GM12878 (cell line): ENCODE results near the gene AP2A2. TPM values are rescaled to one million over a fixed set of nuclear protein-coding genes. Genes with fewer than 3 reads are reported as not detected.

Source experiments
- ATAC-seq: fragments of 200-7000 bp; cut with Tn5 transposase; 3 replicates; pipeline ENCODE4 v1.9.1; 2020; ENCODE audit warnings: mild to moderate bottlenecking, moderate library complexity
- BruUV-seq: library from RNA; stranded (reverse); fragments of 400-500 nt; replicated peaks from 2 replicates; lab custom pipeline; 2021; lab: Mats Ljungman, UMichigan
- CTCF ChIA-PET: fragments of 300-600 bp; sonication (Branson Sonifier 250); formaldehyde crosslinking; extraction: SDS; loops from one replicate; lab custom pipeline; 2021; ENCODE audit warnings: inconsistent platforms; lab: Yijun Ruan, JAX
- POLR2A ChIA-PET: fragments of 350-600 bp; formaldehyde crosslinking; extraction: SDS; loops from one replicate; lab custom pipeline; 2021; ENCODE audit warnings: inconsistent platforms; lab: Charles Lee
- RAD21 ChIA-PET: fragments of 300-600 bp; sonication (Branson Sonifier 250); formaldehyde crosslinking; loops from one replicate; lab custom pipeline; 2023; ENCODE audit warnings: antibody characterized with exemption; ENCODE audit not compliant: unreplicated experiment; lab: Charles Lee
- SMC1A ChIA-PET: fragments of 300-600 bp; sonication (Branson Sonifier 250); formaldehyde crosslinking; loops from one replicate; lab custom pipeline; 2023; ENCODE audit not compliant: unreplicated experiment, uncharacterized antibody; lab: Charles Lee
- DNase-seq: peaks from one replicate; pipeline ENCODE4 v3.0.0-alpha.2; 2011; ENCODE audit warnings: low read depth, low spot score
- FAIRE-seq: peaks from 3 replicates; lab custom pipeline; 2011; peaks lifted over from hg19 to GRCh38; lab: Jason Lieb, UNC
- H2AFZ ChIP-seq: 2 replicates; pipeline ENCODE4 v1.6.0; 2011; ENCODE audit warnings: low read depth, low read length, control low read depth; ENCODE audit not compliant: control insufficient read depth
- H3K27ac ChIP-seq: 2 replicates; pipeline ENCODE4 v1.5.1; 2011; ENCODE audit warnings: control low read depth; ENCODE audit not compliant: control insufficient read depth, insufficient read depth
- H3K27me3 ChIP-seq, 2 experiments: replicated peaks in 1 of 2; 2 replicates each; pipeline versions ENCODE4 v1.6.0 to v1.6.1; 2011; ENCODE audit warnings: low read length in 1 of 2; ENCODE audit not compliant: control insufficient read depth in 2 of 2, insufficient read depth in 2 of 2
- H3K36me3 ChIP-seq, 2 experiments: 2 replicates each; pipeline ENCODE4 v1.5.1; 2011; ENCODE audit warnings: low read length in 1 of 2; ENCODE audit not compliant: control insufficient read depth in 2 of 2, insufficient read depth in 2 of 2
- H3K4me1 ChIP-seq: 2 replicates; pipeline ENCODE4 v1.6.1; 2011; ENCODE audit warnings: mild to moderate bottlenecking, low read length, moderate library complexity, mixed read lengths; ENCODE audit not compliant: control insufficient read depth, insufficient read depth
- H3K4me2 ChIP-seq: 2 replicates; pipeline ENCODE4 v1.6.0; 2011; ENCODE audit warnings: control low read depth; ENCODE audit not compliant: control insufficient read depth, insufficient read depth
- H3K4me3 ChIP-seq: fragments of 200-600 bp; sonication (generic); 2 replicates; pipeline ENCODE4 v1.5.1; 2016
- H3K79me2 ChIP-seq: 2 replicates; pipeline ENCODE4 v1.6.0; 2011; ENCODE audit warnings: low read length; ENCODE audit not compliant: control insufficient read depth, insufficient read depth
- H3K9ac ChIP-seq: 2 replicates; pipeline ENCODE4 v1.8.0; 2011; ENCODE audit warnings: low read length, control low read depth, mixed read lengths; ENCODE audit not compliant: control insufficient read depth, insufficient read depth
- H3K9me3 ChIP-seq: replicated peaks from 3 replicates; pipeline ENCODE4 v1.5.1; 2011; ENCODE audit warnings: mild to moderate bottlenecking, low read length; ENCODE audit not compliant: control insufficient read depth, insufficient read depth
- H4K20me1 ChIP-seq: 2 replicates; pipeline ENCODE4 v1.6.0; 2011; ENCODE audit not compliant: control insufficient read depth, insufficient read depth
- BRCA1 ChIP-seq: IDR thresholded peaks from 2 replicates; pipeline ENCODE4 v1.6.1; 2011; ENCODE audit warnings: low read depth, low read length, improper control_type of control experiment
- CREM ChIP-seq: IDR thresholded peaks from 2 replicates; pipeline ENCODE4 v1.6.1; 2014; ENCODE audit warnings: antibody characterized with exemption, low read depth
- MEF2A ChIP-seq: IDR thresholded peaks from 2 replicates; pipeline ENCODE4 v1.6.1; 2011; ENCODE audit warnings: low read depth, mild to moderate bottlenecking, low read length, moderate library complexity; ENCODE audit not compliant: insufficient read depth
- MTA3 ChIP-seq: IDR thresholded peaks from 2 replicates; pipeline ENCODE4 v1.6.1; 2012; ENCODE audit warnings: low read length, inconsistent platforms, borderline replicate concordance
- NR2C1 ChIP-seq: fragments of 450-650 bp; IDR thresholded peaks from 2 replicates; pipeline ENCODE4 v1.6.1; 2017; ENCODE audit warnings: antibody characterized with exemption, mild to moderate bottlenecking, moderate library complexity
- TCF12 ChIP-seq: IDR thresholded peaks from 2 replicates; pipeline ENCODE4 v1.6.1; 2011; ENCODE audit warnings: low read depth, mild to moderate bottlenecking, low read length
- ZSCAN29 ChIP-seq: fragments of 450-650 bp; IDR thresholded peaks from 2 replicates; pipeline ENCODE4 v1.6.1; 2017; ENCODE audit warnings: mild to moderate bottlenecking, moderate library complexity
- WGBS: methylation state at CpG from one replicate; pipeline ENCODE4 v1.1.6; 2016; ENCODE audit warnings: low lambda C conversion rate; ENCODE audit not compliant: insufficient replicate concordance, insufficient coverage; ENCODE audit errors: missing lambda C conversion rate; 5-methylcytosine and 5-hydroxymethylcytosine counted together
- in situ Hi-C: fragments of 300-500 bp; cut with MboI; formaldehyde crosslinking; loops from 9 replicates; pipeline ENCODE4 v1.14.3; 2018; ENCODE audit warnings: mixed read lengths
- intact Hi-C: fragments of 100-400 bp; cut with micrococcal nuclease; formaldehyde crosslinking; loops from one replicate; pipeline ENCODE4 v1.14.2; 2022; ENCODE audit not compliant: unreplicated experiment
- polyA plus RNA-seq, 11 experiments: library from polyadenylated mRNA; depleted of rRNA in 4 of 11; unstranded in 6 of 11; stranded (reverse) in 5 of 11; fragments of >200 nt; fragmentation: Nextera tagmentation in 4 of 11; fragmentation: Illumina TruSeq in 1 of 11; extraction: Ambion mirVana in 4 of 11; extraction: Trizol in 1 of 11; gene quantifications; 1 replicate in 1 of 11; 2 replicates in 10 of 11; pipeline versions ENCODE4 v1.2.1 to v1.2.3, GENCODE V29; 2011 to 2016; ENCODE audit warnings: inconsistent platforms in 2 of 11, missing spikeins in 2 of 11, low read depth in 1 of 11
- total RNA-seq, 4 experiments: library from RNA; depleted of rRNA in 3 of 4; stranded (reverse); fragments of >200 nt in 3 of 4; fragmentation: Illumina TruSeq in 1 of 4; extraction: Trizol in 1 of 4; gene quantifications; 2 replicates each; pipeline versions ENCODE4 v1.2.1 to v1.2.3, GENCODE V29; 2013 to 2021
- TF ChIP-seq, protein P1 (sequence below): fragments of 450-650 bp; IDR thresholded peaks from 2 replicates; pipeline ENCODE4 v1.6.1; 2018; ENCODE audit warnings: mild to moderate bottlenecking, low read depth, moderate library complexity; ENCODE audit not compliant: partially characterized antibody
- TF ChIP-seq, protein P2 (sequence below): IDR thresholded peaks from 2 replicates; pipeline ENCODE4 v1.6.1; 2012; ENCODE audit warnings: low read depth, low read length, improper control_type of control experiment
- TF ChIP-seq, protein P3 (sequence below): fragments of 450-650 bp; formaldehyde crosslinking; IDR thresholded peaks from 2 replicates; pipeline ENCODE4 v1.4.0; 2020; ENCODE audit warnings: mild to moderate bottlenecking, moderate library complexity
- TF ChIP-seq, protein P4 (sequence below): fragments of 450-650 bp; formaldehyde crosslinking; IDR thresholded peaks from 2 replicates; pipeline ENCODE4 v1.4.0; 2022; ENCODE audit warnings: mild to moderate bottlenecking, moderate library complexity

The AP2A2 gene
- total and polyA plus RNA-seq, 10 of the 15 experiments (the other 5 are each of a cell fraction or from before 2014, with no cell fraction given) = 0.58 to 48.8 (median 18.2) TPM

DNA sequence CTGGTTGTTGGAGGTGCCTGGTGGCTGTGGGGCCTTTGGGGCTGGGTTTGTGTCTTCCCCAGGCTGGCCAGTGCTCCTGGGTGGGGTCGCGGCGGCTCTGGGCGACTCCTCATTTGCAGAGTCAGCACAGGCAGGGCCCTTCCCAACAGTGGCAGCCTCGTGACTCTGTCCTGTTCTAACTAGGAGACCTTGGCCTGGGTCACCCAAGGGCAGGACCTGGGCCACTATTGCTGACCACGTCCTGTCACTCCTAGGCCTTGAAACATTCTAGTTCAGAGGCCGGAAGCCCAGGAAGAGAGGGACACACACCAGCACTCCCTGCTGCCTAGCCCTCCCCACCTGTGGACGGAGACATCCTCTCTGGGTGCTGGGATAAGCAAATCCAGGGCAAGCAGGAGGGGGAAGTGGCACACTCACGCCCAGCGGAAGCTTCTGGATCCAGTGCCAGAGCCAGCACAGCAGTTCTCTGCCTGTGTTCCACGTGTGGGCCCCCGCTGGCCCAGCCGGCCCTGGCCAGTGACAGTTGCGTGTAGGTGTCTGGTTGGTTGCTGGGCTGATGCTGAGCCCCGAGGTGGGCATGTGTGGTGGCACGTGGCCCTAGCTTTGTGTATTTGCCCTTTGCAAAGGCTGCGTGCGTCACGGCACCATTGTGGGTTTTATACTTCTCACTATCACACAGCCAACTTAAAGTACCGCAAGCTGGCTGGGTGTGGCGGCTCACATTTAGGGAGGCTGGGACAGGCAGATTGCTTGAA, 10.7 kb upstream of the AP2A2 start:
- no peak for ATAC-seq
- Histone ChIP-seq H4K20me1 (no peaks in the 10 kb centered on the region), H3K79me2 (peaks cover 6% of the 10 kb centered on the region), H3K4me3 (no peak overlapping the region), H3K9me3 (no peaks in the 10 kb centered on the region), H3K27ac (no peak overlapping the region), H3K9ac (no peak overlapping the region), H3K36me3 (no peaks in the 10 kb centered on the region), H3K4me2 (no peak overlapping the region), H3K27me3 (no peaks in the 10 kb centered on the region), H3K4me1 (no peaks in the 10 kb centered on the region), H2AFZ (no peak overlapping the region)
- SMC1A ChIA-PET = no interaction called here
- RAD21 ChIA-PET = interaction anchor here (0.7 kb wide), 1 partner anchor 531 kb away, joined by 3 read pairs; no protein-coding TSS in a partner anchor
- FAIRE-seq = no peak
- POLR2A ChIA-PET = no interaction called here
- 64% methylated on average over 21 of the region's 21 CpGs for WGBS
- intact Hi-C loops = loop anchor here (5.0 kb wide), 1 partner anchor 73 kb away; the partner anchor contains the start of genes POLR2L and TSPAN4
- no TSS peak for BruUV-seq
- DNase-seq = no peak
- CTCF ChIA-PET = no interaction called here
- in situ Hi-C loops = no loop called here
- no peak for TF ChIP-seq MEF2A
- TF ChIP-seq ZSCAN29 = no peak
- TF ChIP-seq BRCA1 = no peak
- TF ChIP-seq NR2C1 = no peak
- TF ChIP-seq, protein P1, sequence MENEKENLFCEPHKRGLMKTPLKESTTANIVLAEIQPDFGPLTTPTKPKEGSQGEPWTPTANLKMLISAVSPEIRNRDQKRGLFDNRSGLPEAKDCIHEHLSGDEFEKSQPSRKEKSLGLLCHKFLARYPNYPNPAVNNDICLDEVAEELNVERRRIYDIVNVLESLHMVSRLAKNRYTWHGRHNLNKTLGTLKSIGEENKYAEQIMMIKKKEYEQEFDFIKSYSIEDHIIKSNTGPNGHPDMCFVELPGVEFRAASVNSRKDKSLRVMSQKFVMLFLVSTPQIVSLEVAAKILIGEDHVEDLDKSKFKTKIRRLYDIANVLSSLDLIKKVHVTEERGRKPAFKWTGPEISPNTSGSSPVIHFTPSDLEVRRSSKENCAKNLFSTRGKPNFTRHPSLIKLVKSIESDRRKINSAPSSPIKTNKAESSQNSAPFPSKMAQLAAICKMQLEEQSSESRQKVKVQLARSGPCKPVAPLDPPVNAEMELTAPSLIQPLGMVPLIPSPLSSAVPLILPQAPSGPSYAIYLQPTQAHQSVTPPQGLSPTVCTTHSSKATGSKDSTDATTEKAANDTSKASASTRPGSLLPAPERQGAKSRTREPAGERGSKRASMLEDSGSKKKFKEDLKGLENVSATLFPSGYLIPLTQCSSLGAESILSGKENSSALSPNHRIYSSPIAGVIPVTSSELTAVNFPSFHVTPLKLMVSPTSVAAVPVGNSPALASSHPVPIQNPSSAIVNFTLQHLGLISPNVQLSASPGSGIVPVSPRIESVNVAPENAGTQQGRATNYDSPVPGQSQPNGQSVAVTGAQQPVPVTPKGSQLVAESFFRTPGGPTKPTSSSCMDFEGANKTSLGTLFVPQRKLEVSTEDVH = no peak
- no peak for TF ChIP-seq MTA3
- TF ChIP-seq, protein P2, sequence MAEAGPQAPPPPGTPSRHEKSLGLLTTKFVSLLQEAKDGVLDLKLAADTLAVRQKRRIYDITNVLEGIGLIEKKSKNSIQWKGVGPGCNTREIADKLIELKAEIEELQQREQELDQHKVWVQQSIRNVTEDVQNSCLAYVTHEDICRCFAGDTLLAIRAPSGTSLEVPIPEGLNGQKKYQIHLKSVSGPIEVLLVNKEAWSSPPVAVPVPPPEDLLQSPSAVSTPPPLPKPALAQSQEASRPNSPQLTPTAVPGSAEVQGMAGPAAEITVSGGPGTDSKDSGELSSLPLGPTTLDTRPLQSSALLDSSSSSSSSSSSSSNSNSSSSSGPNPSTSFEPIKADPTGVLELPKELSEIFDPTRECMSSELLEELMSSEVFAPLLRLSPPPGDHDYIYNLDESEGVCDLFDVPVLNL = no peak
- TF ChIP-seq, protein P3, sequence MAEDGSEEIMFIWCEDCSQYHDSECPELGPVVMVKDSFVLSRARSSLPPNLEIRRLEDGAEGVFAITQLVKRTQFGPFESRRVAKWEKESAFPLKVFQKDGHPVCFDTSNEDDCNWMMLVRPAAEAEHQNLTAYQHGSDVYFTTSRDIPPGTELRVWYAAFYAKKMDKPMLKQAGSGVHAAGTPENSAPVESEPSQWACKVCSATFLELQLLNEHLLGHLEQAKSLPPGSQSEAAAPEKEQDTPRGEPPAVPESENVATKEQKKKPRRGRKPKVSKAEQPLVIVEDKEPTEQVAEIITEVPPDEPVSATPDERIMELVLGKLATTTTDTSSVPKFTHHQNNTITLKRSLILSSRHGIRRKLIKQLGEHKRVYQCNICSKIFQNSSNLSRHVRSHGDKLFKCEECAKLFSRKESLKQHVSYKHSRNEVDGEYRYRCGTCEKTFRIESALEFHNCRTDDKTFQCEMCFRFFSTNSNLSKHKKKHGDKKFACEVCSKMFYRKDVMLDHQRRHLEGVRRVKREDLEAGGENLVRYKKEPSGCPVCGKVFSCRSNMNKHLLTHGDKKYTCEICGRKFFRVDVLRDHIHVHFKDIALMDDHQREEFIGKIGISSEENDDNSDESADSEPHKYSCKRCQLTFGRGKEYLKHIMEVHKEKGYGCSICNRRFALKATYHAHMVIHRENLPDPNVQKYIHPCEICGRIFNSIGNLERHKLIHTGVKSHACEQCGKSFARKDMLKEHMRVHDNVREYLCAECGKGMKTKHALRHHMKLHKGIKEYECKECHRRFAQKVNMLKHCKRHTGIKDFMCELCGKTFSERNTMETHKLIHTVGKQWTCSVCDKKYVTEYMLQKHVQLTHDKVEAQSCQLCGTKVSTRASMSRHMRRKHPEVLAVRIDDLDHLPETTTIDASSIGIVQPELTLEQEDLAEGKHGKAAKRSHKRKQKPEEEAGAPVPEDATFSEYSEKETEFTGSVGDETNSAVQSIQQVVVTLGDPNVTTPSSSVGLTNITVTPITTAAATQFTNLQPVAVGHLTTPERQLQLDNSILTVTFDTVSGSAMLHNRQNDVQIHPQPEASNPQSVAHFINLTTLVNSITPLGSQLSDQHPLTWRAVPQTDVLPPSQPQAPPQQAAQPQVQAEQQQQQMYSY (CRISPR knock-in tag) = no peak
- no peak for TF ChIP-seq CREM
- no peak for TF ChIP-seq TCF12
- TF ChIP-seq, protein P4, sequence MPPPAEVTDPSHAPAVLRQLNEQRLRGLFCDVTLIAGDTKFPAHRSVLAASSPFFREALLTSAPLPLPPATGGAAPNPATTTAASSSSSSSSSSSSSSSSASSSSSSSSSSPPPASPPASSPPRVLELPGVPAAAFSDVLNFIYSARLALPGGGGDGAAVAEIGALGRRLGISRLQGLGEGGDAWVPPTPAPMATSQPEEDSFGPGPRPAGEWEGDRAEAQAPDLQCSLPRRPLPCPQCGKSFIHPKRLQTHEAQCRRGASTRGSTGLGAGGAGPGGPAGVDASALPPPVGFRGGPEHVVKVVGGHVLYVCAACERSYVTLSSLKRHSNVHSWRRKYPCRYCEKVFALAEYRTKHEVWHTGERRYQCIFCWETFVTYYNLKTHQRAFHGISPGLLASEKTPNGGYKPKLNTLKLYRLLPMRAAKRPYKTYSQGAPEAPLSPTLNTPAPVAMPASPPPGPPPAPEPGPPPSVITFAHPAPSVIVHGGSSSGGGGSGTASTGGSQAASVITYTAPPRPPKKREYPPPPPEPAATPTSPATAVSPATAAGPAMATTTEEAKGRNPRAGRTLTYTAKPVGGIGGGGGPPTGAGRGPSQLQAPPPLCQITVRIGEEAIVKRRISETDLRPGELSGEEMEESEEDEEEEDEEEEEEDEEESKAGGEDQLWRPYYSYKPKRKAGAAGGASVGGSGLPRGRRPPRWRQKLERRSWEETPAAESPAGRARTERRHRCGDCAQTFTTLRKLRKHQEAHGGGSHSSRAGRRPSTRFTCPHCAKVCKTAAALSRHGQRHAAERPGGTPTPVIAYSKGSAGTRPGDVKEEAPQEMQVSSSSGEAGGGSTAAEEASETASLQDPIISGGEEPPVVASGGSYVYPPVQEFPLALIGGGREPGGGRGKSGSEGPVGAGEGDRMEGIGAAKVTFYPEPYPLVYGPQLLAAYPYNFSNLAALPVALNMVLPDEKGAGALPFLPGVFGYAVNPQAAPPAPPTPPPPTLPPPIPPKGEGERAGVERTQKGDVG (CRISPR knock-in tag) = no peak
